ENCODE results near the gene TBC1D20.

Gene TBC1D20

DNA sequence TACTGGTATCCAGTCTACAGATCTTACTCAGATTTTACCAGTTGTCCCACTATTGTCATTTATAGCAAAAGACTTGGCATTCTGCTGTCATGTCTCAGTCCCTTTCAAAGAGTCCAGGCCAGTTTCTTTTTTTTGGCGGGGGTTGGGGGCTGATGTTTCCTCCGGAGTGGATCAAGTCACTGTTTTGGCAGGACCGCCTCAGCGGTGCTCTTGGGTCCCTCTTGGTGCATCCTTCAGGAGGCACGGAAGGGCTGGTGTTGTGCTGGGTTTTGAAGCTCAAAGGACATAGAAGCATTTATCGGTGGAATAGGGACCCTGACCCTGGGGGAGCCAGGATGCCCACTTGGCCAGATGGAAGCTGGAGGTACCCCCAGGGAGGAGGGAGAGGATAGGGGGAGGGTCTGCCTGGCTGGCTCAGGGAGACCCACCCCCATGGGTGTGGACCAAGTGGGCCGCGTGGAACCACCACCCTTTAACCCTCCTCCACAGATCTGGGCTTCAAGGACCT is 43.4 kb downstream of the TBC1D20 start:
- DNase-seq: no peak

DNA sequence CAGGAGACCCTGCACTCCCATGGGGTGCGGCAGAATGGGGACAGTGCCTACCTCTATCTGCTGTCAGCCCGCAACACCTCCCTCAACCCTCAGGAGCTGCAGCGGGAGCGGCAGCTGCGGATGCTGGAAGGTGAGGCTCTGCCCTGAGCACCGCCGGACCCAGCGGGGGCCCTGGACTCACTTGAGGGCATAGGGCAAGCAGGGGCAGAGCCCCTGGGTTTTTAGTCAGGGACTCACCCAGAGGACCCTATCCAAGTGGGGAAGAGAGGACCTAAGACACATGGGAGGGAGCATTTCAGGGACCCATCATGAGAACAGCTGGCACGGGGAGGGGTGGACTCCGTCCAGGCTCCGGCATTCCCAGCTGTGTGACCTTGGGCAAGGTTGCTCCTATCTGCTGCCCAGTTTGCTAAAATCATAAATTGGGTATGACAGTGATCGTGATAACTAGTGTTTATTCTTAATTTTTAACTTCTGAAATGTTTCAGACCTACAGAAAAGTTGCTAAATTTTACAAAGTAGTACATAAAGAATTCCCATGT is 44.5 kb downstream of the TBC1D20 start:
- no peak for DNase-seq

DNA sequence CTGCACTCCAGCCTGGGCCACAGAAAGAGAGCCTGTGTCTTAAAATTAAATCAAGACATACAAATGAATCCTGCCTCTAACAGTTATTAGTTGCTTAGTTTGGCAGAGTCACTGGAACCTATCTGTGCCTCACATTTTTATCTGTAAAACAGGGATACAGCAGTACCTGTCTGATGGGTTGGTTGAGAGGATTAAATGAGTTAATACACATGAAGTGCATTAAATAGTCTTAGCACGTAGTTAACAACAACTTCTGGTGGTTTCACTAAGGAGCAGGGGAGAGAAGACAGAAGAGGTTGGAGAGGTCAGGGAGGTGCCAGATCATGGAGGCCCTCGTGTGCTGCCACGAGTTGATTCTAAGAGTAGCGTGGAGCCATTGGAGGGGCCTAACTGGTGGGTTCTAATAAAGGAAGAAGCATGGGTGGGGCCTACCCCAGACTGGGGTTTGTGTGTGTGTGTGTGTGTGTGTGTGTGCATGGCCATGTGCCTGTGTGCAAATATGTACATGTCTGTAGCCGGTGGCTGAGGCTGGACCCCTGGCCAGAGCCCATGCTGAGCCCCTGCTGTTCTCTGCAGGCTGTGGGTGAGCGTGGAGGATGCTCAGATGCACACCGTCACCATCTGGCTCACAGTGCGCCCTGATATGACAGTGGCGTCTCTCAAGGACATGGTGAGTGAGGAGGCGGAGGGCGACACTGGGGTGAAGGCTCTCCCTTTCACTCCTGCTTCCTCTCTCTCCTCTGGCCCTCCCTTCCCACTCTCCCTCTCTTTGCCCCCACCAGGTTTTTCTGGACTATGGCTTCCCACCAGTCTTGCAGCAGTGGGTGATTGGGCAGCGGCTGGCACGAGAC is 45.2 kb downstream of the TBC1D20 start:
- no peak for DNase-seq

DNA sequence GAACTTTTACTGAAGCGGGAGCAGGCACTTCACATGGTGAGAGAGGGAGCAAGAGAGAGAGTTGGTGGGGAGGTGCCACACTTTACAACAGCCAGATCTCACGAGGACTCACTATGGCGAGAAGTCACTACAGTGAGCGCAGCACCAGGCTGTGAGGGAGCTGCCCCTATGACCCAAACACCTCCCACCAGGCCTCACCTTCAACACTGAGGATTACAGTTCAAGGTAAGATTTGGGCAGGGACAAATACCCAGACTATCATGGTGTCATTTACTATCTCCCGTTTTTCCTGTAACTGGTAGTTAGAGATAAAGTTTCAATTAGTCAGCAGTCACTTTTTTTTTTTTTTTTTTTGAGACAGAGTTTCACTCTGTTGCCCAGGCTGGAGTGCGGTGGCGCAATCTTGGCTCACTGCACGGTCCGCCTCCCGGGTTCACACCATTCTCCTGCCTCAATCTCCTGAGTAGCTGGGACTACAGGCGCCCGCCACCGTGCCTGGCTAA is 46.5 kb downstream of the TBC1D20 start:
- DNase-seq: no peak

DNA sequence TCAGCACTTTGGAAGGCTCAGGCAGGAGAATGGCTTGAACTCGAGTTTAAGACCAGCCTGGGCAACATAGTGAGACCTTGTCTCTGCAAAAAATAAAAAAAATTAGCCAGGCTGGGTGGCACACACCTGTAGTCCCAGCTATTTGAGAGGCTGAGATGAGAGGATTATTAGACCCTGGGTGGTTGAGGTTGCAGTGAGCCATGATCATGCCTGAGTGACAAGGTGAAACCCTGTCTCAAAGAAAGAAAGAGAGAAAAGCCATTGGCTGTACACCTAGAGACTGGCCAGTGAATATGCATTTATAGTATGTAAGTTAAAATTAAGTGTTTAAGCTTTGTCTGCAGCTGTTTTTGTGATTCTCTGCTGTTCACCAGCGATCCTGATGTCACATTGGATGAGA is 48.2 kb downstream of the TBC1D20 start:
- no peak for DNase-seq

DNA sequence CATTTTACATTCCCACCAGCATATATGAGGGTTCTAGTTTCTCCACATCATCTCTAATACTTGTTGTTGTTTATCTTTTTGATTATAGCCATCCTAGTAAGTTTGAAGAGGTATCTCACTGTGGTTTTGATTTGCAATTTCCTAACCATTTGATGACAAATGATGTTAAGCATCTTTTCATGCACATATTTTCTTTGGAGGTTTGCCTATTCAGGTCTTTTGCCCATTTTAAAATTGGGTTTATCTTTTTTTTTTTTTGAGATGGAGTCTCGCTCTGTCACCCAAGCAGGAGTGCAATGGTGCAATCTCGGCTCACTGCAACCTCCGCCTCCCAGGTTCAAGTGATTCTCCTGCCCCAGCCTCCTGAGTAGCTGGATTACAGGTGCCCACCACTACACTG is 50.3 kb downstream of the TBC1D20 start:
- DNase-seq: no peak

DNA sequence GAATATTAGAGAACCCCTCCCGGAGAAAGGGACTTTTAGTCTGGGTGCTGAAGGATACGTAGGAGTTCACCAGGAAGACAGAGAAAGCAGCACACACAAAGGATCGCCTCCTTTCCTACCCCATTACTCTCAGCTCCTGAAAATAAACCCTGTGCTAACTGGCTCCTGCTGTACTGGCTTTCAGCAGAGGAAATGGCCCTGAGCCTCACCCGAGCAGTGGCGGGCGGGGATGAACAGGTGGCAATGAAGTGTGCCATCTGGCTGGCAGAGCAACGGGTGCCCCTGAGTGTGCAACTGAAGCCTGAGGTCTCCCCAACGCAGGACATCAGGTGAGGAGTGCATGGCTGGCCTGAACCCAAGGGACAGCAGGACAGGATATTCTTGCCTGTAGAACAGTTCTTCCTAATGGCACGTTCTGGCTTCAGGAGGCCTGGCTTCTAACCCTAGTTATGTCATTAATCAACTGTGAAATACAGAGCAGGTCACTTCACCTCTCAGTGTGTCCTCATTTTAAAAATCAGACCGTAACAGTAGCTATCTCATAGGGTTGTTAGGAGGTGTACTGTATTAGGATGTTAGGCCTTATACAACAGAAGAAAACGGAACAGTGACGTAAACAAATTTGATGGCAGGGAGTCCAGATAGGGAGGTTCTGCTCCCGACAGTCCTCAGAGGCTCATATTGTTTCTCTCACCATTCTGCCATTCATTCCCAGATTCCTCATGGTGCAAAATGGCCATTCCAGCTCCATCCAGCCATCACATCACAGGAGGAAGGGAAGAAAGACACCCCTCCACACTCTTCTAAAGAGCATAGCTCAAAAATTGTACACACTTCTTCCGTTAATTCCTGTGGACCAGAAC is 52.4 kb downstream of the TBC1D20 start:
- DNase-seq: peak; percentile 64 to 90

DNA sequence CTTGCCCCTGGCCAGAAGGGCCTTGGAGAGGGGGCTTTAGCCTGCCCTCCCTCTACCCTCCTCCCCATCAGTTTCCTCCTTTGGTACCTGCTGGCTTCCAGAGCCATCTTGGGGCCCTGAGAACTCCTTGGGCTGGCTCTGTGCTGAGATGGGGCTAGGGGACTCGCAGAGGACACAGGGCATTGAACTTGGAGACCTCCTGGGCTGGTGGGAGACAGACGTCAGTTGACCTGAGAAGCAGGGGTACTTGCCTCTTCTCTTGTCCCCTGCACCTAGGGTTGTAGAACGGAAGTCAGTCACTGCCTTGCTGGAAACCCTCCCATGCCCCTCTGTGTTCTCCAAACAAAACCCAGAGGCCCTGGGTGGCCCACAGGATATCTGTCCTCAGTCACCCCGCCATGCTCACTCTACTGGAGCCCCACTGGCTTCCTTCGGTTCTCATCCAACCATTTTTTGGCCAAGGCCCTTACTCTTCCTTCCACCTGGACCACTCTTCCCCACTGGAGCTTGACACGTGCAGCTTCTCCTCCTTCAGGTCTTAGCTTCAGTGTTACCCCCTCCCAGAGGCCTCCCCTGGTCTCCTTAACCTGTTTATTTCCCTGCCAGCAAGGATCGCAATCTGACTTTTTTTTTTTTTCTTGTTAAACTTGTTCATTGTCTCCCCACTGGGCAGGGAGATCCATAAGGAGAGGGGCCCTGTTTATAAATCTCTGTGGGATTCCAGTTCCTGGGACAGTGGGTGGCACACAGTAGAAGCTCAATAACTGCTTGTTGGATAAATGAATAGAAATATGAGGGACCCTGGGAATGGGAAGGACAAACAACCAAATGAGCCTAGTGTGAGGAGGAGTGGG is 53.3 kb downstream of the TBC1D20 start:
- no peak for DNase-seq

DNA sequence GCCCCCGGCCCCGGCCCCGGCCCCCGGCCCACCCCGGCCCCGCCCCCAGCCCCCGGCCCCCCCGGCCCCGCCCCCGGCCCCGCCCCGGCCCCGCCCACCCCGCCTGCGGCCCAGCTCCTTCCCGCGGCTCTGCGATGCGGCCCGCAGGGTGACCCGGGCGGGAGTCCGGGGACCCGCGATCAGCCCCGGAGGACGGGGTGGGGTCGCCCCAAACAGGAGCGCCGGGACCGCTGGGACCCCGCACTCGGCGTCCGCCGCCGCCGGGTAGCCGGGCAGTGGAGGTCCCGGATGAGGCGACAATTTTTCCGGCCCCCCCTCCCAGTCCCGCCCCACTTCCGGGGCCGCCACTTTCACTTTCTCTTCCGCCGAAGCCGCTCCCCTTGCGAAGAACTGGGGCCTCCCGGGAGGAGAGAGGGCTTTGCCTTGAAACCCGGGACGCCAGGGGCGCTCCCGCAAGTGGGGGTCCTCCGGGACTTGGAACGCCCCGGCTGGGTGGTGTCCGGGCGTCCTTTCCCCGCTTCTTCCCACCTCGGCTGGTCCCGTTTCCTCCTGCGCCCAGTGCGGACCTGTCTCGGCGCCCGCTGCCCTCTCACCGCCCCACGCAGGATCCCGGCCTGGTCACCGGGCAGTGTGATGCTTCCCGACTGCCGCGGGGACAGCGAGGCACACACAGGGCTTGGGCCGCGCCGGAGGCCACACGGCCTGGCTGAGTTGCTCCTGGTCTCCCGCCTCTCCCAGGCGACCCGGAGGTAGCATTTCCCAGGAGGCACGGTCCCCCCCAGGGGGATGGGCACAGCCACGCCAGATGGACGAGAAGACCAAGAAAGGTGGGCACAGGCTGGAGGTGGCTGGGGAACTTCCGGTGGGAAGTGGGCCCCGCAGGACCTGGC is 54.1 kb downstream of the TBC1D20 start, which contains the start of gene RBCK1:
RBCK1 (plus strand) TSS at position 347 of the 890 bp plus-strand sequence; CDS start at position 806, 459 bp downstream.
- peak in 1 of 2 experiments; percentile 12 for DNase-seq

DNA sequence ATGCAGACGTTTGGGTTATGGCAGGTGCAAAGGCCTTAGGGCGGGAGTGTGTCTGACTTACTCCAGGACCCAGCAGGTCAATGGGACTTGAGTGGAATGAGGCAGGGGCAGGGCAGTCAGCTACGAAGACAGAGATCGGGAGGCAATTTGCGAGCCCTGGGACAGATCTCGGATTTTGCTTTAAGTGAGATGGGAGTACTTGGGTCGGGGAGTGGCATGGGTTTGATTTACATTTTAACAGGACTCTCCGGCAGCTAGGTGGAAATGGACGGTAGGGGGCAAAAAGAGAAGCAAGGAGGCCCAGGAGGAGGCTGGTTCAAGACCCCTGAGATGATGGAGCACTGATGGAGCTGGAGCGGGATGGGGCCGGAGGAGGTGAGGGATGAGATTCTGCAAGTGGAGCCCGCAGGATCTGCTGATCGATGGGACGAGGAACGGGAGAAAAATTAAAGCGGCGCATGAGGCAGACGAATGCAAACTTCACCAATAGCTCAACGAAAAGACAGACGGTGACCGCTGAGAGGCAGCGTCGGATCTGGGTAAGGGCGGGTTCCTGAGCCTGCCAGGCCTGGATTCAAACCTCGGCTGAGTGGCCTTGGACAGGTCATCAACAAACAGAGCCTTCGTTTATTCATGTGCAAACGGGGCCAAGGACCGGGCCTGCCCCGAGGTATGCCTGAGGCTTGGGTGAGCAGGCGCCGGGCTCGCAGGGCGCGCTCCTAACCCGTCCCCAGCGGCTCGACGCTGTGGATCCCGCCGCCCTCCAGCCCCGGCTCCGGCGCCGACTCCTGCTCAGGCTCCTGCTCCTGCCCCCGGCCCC is 55.0 kb downstream of the TBC1D20 start:
- DNase-seq: peak in 1 of 2 experiments; percentile 33

DNA sequence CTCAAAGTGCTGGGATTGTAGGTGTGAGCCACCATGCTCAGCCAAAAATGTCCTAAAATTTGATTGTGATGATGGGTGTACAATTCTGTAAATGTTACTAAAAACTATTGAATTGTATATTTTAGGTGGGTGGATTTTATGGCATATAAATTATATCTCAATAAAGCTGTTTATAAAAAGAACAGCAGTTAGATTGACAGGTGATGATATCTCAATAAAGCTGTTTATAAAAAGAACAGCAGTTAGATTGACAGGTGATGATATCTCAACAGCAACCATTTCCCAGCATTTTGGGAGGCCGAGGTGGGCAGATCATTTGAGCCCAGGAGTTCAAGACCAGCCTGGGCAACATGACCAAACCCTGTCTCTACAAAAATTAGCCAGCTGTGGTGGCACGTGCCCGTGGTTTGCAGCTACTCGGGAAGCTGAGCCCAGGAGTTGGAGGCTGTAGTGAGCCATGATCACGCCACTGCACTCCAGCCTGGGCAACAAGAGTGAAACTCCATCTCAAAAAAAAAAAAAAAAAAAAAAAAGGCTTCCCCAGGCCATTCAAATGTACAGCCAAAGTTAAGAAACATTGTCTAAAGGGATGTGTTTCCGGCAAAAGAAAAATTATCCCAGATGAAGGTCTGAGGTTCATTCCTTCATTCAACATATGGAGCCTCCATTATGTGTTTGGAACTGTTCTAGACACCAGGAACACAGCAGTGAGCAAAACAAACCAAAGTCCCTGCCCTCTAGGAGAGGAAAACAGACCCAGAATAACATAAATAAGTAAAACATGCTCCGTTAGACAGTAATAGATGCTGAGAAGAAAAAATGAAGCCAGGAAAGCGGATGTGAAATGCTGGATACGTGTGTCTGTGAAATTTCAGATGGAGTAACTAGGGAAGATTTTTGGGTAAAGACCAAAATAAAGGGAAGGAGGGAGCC is 55.9 kb downstream of the TBC1D20 start:
- DNase-seq: no peak

DNA sequence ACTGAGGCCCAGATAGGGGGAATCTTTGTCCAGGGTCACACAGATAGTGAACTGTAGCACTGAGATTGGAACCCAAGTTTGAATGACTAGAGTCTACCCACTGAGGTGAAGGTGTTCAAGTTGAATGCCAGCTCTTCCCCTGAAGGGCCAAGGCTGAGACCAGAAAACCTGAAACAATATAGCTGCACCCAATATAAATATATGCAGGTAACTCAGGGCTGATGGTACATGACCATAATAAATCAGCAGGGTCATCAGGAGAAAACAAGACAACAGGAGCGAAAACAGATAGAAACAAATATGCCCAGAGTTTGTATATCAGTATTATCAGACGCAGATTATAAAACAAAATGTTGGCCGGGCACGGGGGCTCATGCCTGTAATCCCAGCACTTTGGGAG is 58.2 kb downstream of the TBC1D20 start:
- DNase-seq: no peak

DNA sequence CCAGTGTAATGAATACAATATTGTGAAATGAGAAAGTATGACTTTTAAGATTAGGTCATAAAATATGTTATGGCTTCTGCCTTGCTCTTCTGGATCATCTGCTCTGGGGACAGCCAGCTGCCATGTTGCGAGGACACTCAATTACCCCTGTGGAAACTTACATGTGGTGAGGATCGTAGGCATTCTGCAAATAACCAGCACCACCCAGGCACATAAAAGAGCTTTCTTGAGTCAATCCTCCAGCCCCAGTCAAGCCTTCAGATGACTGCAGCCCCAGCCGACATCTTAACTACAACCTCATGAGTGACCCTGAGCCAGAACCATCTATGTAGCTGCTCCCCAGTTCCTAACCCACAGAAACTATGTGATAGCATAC is 58.8 kb downstream of the TBC1D20 start:
- no peak for DNase-seq

DNA sequence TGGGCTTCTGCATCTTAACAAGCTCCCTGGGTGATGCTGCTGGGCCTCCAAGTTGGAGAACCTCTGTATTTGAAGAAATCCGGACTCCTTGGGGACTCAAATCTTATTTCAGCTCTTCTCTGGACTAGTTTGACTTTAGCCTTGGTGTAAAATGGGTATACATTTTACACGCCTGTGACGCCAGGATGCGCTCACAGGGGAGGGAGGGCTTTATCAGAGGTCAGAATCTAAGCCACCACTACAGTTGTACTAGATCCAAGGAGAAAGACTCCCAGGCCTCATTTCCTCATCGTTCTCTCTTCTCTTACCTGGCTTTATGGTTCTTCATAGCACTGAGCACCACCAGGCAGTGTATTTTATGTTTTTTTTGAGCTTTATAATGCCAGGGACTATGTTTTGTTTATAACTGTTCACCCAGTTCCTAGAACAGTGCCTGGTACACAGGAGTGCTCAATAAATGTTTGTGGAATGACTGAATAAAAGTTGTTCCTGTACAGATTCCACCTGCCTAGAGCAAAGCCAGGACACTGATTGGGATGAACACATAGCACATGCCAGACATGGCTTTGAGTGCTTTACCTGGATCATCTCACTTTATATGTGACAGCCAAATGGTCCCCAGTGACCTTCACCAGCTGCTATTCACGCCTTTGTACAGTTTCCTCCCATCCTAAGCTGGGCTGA is 59.3 kb downstream of the TBC1D20 start:
- DNase-seq: no peak

DNA sequence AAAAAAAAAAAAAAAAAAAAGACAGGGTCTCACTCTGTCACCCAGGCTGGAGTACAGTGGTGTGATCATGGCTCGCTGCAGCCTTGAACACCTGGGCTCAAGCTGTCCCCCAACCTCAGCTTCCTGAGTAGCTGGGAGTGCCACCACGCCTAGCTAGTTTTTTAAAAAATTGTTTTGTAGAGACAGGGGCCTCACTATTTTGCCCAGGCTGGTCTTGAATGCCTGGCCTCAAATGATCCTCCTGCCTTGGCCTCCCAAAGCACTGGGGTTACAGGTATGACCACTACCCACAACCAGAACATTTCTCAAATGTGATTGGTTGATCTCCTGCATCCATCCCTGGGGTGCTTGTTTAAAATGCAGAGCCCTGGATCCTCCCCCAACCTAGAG is 59.8 kb downstream of the TBC1D20 start:
- DNase-seq: no peak

DNA sequence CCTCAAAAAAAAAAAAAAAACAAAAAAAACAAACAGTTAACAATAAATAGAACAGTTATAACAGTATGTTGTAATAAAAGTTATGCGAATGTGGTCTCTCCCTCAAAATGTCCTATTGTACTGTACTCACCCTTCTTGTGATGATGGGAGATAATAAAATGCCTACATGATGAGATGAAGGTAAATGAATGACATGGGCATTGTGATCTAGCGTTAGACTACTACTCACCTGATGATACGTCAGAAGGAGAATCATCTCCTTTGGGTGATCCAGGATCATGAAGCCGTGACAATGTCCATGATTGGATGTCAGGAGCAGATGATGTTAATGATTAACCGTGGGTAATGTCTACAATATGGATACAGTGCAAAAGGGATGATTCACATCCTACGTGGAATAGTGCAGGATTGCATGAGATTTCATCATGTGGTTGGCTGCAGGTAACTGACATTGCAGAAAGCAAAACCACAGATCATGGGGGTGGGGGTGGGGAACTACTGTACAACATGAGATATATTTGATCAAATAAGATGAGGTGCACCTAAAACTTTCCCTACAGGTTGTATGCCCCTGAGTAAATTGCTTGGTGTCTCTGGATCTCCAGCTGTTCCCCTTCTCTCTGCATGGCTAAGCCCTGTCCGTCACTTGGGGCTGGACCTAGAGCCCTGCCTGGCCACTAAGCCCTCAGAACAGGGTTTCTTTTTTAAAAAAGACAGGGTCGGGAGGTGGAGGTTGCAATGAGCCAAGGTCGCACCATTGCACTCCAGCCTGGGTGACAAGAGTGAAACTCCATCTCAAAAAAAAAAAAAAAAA is 60.4 kb downstream of the TBC1D20 start:
- DNase-seq: no peak

DNA sequence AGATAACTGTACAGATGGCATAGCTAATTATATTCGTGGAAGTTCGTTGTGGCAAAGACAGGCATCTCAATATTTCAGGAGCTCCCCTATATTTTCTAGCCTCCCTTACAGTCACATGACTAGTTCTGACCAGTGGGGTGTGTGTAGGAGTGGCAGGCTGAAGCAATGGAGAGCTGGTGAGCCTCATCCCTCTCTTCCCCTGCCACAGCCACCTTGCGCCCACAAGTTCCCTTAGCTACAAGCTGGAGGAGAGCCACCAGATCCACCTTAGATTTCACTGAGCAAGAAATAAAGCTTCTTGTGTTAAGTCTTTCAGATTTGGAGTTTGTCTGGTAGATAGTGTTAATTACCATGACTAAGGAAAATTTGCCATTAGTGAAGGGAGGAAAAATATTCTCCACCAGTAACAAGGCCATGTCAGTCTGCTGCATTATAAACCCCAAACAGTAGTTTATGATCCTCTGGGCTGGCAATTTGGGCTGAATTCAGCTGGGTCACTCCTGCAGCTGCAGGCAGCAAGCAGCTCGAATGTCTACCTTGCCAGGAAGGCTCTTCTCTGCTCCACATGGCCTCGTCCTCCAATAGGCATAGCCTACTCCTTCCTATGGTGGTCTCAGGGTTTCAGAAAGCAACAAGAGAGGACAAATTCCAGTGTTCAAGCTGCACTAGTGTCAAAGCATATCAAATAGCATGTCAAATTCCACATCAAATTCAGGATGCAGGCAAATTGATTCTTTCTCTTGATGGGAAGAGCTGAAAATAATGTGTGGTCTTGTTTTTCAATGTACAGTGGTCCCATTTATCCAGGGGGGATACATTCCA is 61.7 kb downstream of the TBC1D20 start:
- DNase-seq: no peak
